ENCODE data around the gene CST11. TPM values are rescaled to one million over a fixed set of nuclear protein-coding genes. Genes with fewer than 3 reads are reported as not detected.

Gene CST11
- total and polyA plus RNA-seq, 8 donors: not detected

DNA sequence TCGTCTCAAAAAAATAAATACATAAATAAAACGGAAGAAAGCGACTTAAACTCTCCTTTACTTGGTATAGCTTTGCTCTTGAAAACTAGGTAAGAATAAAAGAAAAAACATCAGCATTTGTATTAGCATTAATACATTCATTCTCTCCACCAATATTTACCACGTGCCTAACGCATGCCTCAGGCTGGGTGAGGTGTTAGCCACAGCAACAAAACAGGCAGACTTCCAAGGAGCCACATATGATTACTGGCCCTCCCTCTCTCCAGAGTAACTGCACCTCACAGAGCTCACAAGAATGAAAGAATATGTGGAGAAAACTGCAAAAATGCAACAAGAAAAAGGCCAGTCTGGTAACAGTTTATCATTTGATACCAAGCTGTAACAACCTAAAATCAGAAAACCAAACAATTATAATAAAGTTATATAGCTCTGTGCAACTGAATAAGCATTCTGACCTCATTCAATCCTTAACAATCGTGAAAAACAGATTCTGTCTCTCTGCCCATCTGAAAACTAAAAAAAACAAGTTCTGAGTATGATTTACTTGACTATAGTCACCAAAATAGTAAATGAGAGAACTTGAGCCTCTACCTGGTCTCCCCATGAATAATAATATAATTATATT, 36.6 kb downstream of the CST11 start:
- Histone ChIP-seq H3K4me3 (no peak overlapping the region), H3K27me3 (no peaks in the 10 kb centered on the region), H3K36me3 (no peaks in the 10 kb centered on the region), H3K27ac (no peak overlapping the region), H3K9me3 (no peaks in the 10 kb centered on the region), H3K4me1 (peaks cover 0 to 13% (median 0%) of the 10 kb centered on the region in 3 donors)
- 64 to 69% methylated on average over 6 of the region's 6 CpGs for WGBS, 2 donors
- TF ChIP-seq, protein P1, sequence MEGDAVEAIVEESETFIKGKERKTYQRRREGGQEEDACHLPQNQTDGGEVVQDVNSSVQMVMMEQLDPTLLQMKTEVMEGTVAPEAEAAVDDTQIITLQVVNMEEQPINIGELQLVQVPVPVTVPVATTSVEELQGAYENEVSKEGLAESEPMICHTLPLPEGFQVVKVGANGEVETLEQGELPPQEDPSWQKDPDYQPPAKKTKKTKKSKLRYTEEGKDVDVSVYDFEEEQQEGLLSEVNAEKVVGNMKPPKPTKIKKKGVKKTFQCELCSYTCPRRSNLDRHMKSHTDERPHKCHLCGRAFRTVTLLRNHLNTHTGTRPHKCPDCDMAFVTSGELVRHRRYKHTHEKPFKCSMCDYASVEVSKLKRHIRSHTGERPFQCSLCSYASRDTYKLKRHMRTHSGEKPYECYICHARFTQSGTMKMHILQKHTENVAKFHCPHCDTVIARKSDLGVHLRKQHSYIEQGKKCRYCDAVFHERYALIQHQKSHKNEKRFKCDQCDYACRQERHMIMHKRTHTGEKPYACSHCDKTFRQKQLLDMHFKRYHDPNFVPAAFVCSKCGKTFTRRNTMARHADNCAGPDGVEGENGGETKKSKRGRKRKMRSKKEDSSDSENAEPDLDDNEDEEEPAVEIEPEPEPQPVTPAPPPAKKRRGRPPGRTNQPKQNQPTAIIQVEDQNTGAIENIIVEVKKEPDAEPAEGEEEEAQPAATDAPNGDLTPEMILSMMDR (IDR thresholded peaks at IDR 0.05): no peak
- DNase-seq: no peak
- intact Hi-C loops (cut with DNase I): no loop called here
- no peak for ATAC-seq
- FAIRE-seq: no peak

DNA sequence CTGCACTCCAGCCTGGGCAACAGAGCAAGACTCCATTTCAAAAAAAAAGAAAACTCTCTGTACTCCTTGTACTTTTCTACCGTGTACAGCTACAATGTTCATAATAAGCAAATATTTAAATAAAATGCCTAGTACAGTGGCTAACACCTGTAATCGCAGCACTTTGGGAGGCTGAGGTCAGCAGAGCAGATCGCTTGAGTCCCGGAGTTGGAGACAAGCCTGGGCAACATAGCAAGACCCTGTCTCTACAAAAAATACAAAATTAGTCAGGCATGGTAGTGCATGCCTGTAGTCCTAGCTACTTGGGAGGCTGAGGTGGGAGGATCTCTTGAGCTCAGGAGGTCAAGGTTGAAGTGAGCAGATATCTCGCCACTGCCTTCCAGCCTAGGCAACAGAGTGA, 37.1 kb downstream of the CST11 start:
- no peaks in the 10 kb centered on the region for H3K36me3 ChIP-seq
- DNase-seq (no peak), ATAC-seq (no peak), FAIRE-seq (no peak)
- no peak overlapping the region for H3K4me3 ChIP-seq
- H3K27ac ChIP-seq: no peak overlapping the region
- intact Hi-C loops (cut with DNase I): no loop called here
- 73 to 78% methylated on average over 5 of the region's 5 CpGs for WGBS, 2 donors
- peaks cover 0 to 13% (median 0%) of the 10 kb centered on the region in 3 donors for H3K4me1 ChIP-seq
- no peaks in the 10 kb centered on the region for H3K9me3 ChIP-seq
- H3K27me3 ChIP-seq: no peaks in the 10 kb centered on the region
- TF ChIP-seq, protein P1 (IDR thresholded peaks at IDR 0.05): no peak

DNA sequence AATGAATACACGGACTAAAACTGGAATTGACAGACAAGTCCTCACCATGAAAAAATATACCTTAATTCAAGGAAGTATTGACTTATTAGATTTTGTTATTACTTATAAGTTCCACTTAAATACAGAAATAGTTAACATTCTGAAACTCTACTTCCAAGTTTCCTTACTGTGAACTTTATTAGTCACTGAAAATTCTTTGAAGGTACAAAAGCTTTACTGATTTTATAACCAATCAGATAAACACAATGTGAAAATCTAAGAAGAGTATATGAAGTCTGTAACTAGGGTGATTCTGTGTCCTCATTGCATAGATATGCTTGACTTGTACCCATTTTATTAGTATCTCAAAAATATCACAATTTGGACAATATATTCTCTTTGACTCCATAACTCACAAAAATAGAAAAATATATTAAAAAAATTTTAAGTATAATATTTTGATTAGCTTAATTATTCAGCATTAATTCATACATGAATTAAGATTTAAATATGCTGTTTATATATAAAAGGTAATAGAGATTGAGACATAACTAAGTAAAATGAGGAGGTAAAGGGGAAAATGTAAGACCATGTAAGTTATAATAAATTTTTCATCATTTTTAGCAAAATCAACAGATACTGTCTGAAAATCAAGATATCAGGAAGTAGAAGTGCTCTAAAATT, 38.0 kb downstream of the CST11 start:
- TF ChIP-seq, protein P1 (IDR thresholded peaks at IDR 0.05): no peak
- DNase-seq: no peak
- peak; percentile 9 for FAIRE-seq

DNA sequence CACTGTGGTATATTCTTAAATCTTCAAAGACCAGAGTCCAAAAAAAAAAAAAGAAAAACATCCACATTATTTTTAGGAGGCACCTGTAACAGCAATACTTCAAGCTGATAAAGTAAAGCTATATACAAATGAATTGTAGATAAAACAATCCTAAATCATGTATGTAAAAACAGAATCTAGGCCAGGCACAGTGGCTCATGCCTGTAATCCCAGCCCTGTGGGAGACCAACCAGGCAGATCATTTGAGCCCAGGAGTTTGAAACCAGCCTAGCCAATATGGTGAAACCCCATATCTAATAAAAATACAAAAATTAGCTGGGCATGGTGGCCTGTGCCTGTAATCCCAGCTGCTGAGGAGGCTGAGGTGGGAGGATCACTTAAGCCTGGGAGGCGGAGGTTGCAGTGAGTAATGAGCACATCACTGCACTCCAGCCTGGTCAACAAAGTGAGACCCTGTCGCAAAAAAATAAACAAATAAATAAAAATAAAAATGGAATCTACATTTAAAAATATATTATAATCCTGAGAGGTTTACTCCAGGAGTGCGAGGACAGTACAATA, 38.7 kb downstream of the CST11 start:
- DNase-seq: no peak
- Histone ChIP-seq H3K9me3 (no peaks in the 10 kb centered on the region), H3K4me3 (no peak overlapping the region), H3K27ac (no peak overlapping the region), H3K27me3 (no peaks in the 10 kb centered on the region), H3K36me3 (no peaks in the 10 kb centered on the region), H3K4me1 (peaks cover 0 to 11% (median 0%) of the 10 kb centered on the region in 3 donors)
- TF ChIP-seq, protein P1 (IDR thresholded peaks at IDR 0.05): no peak
- 94 to 98% methylated on average over 3 of the region's 3 CpGs for WGBS, 2 donors
- no peak for ATAC-seq
- intact Hi-C loops (cut with DNase I): no loop called here
- no peak for FAIRE-seq

More for the DNA sequence above, 38.0 kb downstream of the CST11 start:
- Histone ChIP-seq H3K4me3 (no peak overlapping the region), H3K9me3 (no peaks in the 10 kb centered on the region), H3K36me3 (no peaks in the 10 kb centered on the region), H3K27ac (no peak overlapping the region), H3K27me3 (no peaks in the 10 kb centered on the region), H3K4me1 (peaks cover 0 to 11% (median 0%) of the 10 kb centered on the region in 3 donors)
- intact Hi-C loops (cut with DNase I): no loop called here
- ATAC-seq: no peak
- WGBS, 2 donors: 58 to 60% methylated on average over 1 of the region's 1 CpG

DNA sequence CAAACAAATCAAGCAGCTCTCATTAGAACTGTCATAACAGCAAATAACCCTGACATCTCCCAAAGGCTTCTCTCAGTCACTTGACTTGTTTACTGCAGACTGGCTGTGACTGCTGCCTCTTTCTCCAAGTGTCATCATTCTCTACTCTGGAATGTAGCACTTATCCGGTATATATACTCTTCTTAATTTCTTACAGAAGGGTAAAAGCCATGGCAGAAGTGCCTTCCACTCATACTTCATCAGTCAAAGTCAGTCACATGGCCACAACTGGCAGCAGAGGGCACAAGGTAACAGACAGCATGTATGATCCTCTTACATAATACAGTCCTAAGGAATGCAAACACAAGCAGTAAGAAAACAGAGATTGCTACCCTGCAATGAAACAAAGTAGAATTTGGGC, 40.6 kb downstream of the CST11 start:
- Histone ChIP-seq H3K36me3 (no peaks in the 10 kb centered on the region), H3K9me3 (no peaks in the 10 kb centered on the region), H3K27me3 (no peaks in the 10 kb centered on the region), H3K27ac (no peak overlapping the region), H3K4me1 (peaks cover 0 to 16% (median 0%) of the 10 kb centered on the region in 3 donors), H3K4me3 (no peak overlapping the region)
- DNase-seq (no peak), FAIRE-seq (no peak), ATAC-seq (peak in 2 of 4 donors; percentile 60 to 68)
- intact Hi-C loops (cut with DNase I): no loop called here
- 42 to 53% methylated on average over 1 of the region's 1 CpG for WGBS, 2 donors
- TF ChIP-seq, protein P1 (IDR thresholded peaks at IDR 0.05): no peak

Measured in pancreas (tissue), 10 donors.